GM06990 (cell line): ENCODE data around the gene KANSL3.

ENCODE experiments used
- DNase-seq: peaks from one replicate; pipeline ENCODE4 v3.0.0-alpha.2; 2011; ENCODE audit not compliant: insufficient read length; ENCODE audit errors: extremely low read depth
- H3K27me3 ChIP-seq: replicated peaks from 2 replicates; pipeline ENCODE4 v1.6.0; 2011; ENCODE audit warnings: low read length; ENCODE audit not compliant: control insufficient read depth, insufficient read depth
- H3K36me3 ChIP-seq: 2 replicates; pipeline ENCODE4 v1.5.1; 2011; ENCODE audit warnings: low read length; ENCODE audit not compliant: control insufficient read depth, insufficient read depth
- H3K4me3 ChIP-seq: replicated peaks from 2 replicates; pipeline ENCODE4 v1.5.1; 2011; ENCODE audit warnings: low read depth, mild to moderate bottlenecking, control low read depth, low read length
- TF ChIP-seq, protein P1 (sequence below): IDR thresholded peaks from 2 replicates; pipeline ENCODE4 v1.5.1; 2011; ENCODE audit warnings: low read length, control low read depth, mild to moderate bottlenecking, inconsistent platforms; ENCODE audit not compliant: insufficient read depth, poor library complexity, severe bottlenecking

KANSL3 gene

DNA sequence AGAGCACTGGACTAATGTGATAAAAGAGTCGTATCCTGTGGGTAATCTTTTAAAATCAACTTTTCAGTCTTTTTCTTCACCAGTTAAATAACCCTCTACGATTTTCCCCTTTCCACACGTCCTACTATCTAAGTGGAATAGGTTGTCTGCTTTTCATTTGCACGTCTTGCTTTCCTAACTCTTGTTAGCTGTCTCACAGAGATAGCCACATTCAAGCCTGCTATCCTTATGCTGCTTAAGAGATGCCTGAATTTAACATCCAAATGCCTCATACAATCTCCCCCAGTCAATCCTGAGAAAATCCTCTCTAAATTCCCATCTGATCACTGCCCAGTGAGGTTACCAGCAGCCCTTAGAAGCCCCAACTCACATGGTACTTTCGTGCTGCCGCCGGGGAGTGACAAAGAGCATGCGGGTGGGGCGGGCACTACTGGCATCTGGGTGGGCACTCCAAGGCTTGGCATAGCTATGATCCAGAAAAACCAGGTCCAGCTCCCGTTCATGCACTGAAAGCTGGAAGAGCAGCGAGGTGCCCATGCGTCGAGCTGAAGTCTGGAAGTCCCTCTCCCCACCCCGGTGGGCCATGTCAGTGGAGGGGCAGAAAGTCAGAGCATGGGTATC, 1.5 kb downstream of the KANSL3 start:
- H3K4me3 ChIP-seq, result peak overlapping the region; percentile 71
- H3K36me3 ChIP-seq, result no peaks in the 10 kb centered on the region
- DNase-seq, result no peak
- H3K27me3 ChIP-seq, result no peaks in the 10 kb centered on the region
- TF ChIP-seq, protein P1, sequence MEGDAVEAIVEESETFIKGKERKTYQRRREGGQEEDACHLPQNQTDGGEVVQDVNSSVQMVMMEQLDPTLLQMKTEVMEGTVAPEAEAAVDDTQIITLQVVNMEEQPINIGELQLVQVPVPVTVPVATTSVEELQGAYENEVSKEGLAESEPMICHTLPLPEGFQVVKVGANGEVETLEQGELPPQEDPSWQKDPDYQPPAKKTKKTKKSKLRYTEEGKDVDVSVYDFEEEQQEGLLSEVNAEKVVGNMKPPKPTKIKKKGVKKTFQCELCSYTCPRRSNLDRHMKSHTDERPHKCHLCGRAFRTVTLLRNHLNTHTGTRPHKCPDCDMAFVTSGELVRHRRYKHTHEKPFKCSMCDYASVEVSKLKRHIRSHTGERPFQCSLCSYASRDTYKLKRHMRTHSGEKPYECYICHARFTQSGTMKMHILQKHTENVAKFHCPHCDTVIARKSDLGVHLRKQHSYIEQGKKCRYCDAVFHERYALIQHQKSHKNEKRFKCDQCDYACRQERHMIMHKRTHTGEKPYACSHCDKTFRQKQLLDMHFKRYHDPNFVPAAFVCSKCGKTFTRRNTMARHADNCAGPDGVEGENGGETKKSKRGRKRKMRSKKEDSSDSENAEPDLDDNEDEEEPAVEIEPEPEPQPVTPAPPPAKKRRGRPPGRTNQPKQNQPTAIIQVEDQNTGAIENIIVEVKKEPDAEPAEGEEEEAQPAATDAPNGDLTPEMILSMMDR, result no peak

DNA sequence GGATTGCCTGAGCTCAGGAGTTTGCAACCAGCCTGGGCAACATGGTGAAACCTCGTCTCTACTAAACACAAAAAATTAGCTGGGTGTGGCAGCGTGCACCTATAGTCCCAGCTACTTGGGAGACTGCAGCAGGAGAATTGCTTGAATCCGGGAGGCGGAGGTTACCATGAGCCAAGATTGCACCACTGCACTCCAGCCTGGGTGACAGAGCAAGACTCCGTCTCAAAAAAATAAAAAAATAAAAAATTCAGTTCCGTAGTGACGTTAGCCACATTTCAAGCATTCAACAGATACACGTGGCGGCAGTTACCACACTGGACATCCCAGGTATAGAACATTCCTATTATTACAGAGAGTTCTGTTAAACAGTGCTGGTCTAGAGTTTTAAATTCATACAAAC, 4.5 kb downstream of the KANSL3 start:
- Histone ChIP-seq H3K36me3 (peaks cover 4% of the 10 kb centered on the region), H3K4me3 (no peak overlapping the region)
- TF ChIP-seq, protein P1, result no peak

DNA sequence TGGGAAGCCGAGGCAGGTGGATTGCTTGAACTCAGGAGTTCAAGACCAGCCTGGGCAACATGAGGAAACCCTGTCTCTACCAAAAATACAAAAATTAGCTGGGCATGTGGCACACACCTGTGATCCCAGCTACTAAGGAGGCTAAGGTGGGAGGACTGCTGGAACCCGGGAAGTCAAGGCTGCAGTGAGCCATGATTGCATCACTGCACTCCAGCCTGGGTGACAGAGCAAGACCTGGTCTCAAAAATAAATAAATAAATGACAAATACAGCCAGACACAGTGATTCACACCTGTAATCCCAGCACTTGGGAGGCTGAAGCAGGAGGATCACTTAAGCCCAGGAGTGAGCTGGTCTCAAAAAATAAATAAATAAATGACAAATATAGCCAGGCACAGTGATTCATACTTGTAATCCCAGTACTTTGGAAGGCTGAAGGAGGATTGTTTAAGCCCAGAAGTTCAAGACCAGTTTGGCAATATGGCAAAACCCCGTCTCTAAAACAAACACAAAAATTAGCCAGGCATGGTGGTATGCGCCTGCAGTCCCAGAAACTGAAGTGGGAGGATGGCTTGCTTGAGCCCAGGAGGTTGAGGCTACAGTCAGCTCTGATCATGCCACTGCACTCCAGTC, 6.2 kb downstream of the KANSL3 start:
- Histone ChIP-seq H3K27me3 (no peaks in the 10 kb centered on the region), H3K4me3 (no peak overlapping the region), H3K36me3 (peaks cover 6% of the 10 kb centered on the region)
- DNase-seq, result no peak
- TF ChIP-seq, protein P1, result no peak

More for the DNA sequence above, 4.5 kb downstream of the KANSL3 start:
- H3K27me3 ChIP-seq, result no peaks in the 10 kb centered on the region
- DNase-seq, result no peak

DNA sequence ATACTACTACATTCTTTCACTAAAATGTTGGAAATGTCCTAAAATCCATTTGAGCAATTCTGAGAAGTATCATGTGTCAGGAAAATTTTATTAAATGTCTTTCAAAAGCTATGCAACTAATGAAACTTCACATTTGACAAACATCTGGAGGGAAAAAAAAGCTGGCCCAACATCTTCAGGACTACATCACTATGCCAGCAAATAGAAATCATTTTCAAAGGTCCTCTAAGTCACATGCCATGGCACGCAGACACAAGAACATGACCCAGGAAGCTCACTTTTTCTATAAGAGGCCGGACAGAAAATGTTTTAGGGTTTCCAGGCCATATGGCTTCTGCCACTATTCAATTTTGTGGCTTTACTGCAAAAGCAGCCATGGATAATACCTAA, 11.6 kb downstream of the KANSL3 start:
- DNase-seq, result no peak
- H3K4me3 ChIP-seq, result no peak overlapping the region
- peaks cover 8% of the 10 kb centered on the region for H3K36me3 ChIP-seq
- TF ChIP-seq, protein P1, result no peak
- H3K27me3 ChIP-seq, result no peaks in the 10 kb centered on the region

DNA sequence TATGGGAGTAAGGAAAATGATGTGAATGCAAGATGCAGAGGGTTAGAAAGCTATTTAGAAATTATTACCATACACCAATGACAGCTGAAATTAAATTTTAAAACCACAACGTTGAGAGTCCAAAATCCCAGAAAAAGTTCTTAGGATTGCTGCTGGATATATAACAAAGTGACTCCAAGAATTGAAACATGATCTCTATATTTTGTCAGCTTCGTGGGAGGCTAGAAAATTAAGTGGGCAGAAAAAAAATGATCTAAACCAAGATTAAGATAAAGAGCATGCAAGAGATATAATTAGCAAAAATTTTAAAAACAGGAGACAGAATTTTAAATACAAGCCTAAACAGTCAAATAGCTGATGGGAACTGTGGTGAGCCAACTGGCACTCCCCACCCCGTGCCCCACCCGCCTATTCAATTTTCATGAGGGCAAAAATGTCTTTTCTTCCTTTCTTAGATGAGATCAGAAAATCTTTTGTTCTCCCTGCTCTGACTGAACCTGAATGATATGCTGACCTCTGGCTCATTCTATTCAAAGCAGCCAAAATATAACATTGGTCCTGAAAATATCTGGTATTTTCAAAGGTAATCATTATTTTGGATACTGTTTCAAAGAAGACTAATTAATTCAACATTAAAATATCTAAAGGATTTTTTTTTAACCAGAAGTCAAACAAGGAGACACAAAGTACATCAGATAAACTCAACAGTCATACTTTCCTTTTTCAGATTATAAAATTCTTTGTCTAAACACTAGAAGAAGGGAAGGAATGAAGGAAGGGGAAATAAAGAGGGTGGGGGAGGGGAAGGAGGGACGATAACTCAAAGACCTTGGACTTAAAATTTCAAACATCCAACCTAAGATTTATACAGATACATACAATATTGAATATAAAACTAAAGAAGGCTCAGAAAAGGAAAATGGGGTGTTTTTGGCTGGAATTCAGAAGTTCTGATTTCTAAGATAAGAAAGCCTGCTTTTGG, 12.2 kb downstream of the KANSL3 start:
- H3K27me3 ChIP-seq, result no peaks in the 10 kb centered on the region
- TF ChIP-seq, protein P1, result no peak
- DNase-seq, result no peak
- peaks cover 4% of the 10 kb centered on the region for H3K36me3 ChIP-seq
- no peak overlapping the region for H3K4me3 ChIP-seq
